Progenitor cell of endocrine pancreas (in vitro differentiated cells): Measurements from ENCODE around the gene GSG1. TPM values are rescaled to one million over a fixed set of nuclear protein-coding genes. Genes with fewer than 3 reads are reported as not detected.
A peak's percentile ranks its signal among the peaks of the same experiment; 100 is the strongest.
"Not testable (repeated sequence)": the region's sequence is repeated elsewhere in the genome, so short reads cannot be mapped to it uniquely, and the experiment has no call there.

Experiments used
- DNase-seq: peaks from one replicate; pipeline ENCODE4 v3.0.0; 2021; ENCODE audit warnings: low spot score; ENCODE audit not compliant: unreplicated experiment
- H3K27ac Mint-ChIP-seq: 2 replicates; pipeline ENCODE4 v1.8.0; 2021; ENCODE audit warnings: mild to moderate bottlenecking, moderate library complexity, mixed read lengths
- H3K27me3 Mint-ChIP-seq: 2 replicates; pipeline ENCODE4 v1.8.0; 2021; ENCODE audit warnings: mixed read lengths
- H3K36me3 Mint-ChIP-seq: 2 replicates; pipeline ENCODE4 v1.8.0; 2022; ENCODE audit warnings: mixed read lengths; ENCODE audit not compliant: insufficient read depth
- H3K4me1 Mint-ChIP-seq: 2 replicates; pipeline ENCODE4 v1.8.0; 2021; ENCODE audit warnings: low read depth, mixed read lengths
- H3K4me3 Mint-ChIP-seq: 2 replicates; pipeline ENCODE4 v1.8.0; 2021; ENCODE audit warnings: low read depth, mild to moderate bottlenecking, moderate library complexity, mixed read lengths
- H3K9me3 Mint-ChIP-seq: 2 replicates; pipeline ENCODE4 v1.8.0; 2021; ENCODE audit warnings: low read depth, mixed read lengths
- total RNA-seq: library from RNA; stranded (reverse); gene quantifications from 2 replicates; pipeline ENCODE4 v1.2.1, GENCODE V29; 2021
- TF ChIP-seq, protein P1 (sequence below): fragments of 200-600 bp; sonication (generic); IDR thresholded peaks from one replicate; pipeline ENCODE4 v1.5.0; 2021; ENCODE audit warnings: antibody characterized with exemption, mild to moderate bottlenecking; ENCODE audit not compliant: unreplicated experiment

The GSG1 gene
- total RNA-seq, 1 donor from 2014 or later = 0.46 TPM

GRCh38 chr12:13085968-13086686 is 17.3 kb downstream of the GSG1 start:
- DNase-seq = no peak
- Mint-ChIP-seq H3K4me3 (no peak overlapping the region), H3K36me3 (peaks cover 6% of the 10 kb centered on the region), H3K4me1 (no peaks in the 10 kb centered on the region), H3K9me3 (no peaks in the 10 kb centered on the region), H3K27ac (no peak overlapping the region), H3K27me3 (peaks cover 11% of the 10 kb centered on the region)
- TF ChIP-seq, protein P1, sequence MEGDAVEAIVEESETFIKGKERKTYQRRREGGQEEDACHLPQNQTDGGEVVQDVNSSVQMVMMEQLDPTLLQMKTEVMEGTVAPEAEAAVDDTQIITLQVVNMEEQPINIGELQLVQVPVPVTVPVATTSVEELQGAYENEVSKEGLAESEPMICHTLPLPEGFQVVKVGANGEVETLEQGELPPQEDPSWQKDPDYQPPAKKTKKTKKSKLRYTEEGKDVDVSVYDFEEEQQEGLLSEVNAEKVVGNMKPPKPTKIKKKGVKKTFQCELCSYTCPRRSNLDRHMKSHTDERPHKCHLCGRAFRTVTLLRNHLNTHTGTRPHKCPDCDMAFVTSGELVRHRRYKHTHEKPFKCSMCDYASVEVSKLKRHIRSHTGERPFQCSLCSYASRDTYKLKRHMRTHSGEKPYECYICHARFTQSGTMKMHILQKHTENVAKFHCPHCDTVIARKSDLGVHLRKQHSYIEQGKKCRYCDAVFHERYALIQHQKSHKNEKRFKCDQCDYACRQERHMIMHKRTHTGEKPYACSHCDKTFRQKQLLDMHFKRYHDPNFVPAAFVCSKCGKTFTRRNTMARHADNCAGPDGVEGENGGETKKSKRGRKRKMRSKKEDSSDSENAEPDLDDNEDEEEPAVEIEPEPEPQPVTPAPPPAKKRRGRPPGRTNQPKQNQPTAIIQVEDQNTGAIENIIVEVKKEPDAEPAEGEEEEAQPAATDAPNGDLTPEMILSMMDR = no peak

DNA sequence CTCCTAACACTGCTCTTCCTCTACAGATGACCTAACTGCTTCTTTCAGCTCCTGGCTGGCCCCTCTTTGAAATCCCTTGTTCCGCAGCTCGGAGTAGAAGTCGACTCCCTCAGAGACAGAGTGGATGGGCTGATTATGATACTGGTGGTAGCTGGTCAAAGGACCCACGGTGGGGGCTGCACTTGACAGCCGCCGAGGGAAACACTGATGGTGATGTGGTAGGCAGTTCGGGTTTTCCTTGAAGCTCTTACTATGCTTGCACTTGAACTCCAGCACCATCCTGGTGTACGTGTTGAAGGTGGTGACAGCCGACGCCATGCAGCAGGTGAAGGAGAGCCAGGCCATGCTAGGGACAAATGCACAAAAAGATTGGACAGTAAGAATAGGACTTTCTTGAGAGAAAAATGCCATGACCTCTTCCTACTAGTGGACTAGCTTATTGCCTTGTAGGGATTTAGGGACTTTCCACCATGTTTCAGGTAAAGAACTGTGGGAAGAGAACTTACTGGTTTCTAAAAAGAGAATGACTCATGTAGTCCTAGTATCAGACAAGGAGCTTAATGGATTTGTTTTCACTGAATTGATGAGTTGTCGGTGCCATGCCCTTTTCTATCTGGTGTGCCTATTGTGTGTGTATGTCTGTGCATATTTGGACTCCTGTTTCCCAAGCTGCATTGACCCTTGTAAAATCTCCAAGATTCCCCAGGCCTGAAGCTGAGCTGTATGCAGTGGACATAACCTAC is 18.4 kb downstream of the GSG1 start:
- Mint-ChIP-seq H3K36me3 (peaks cover 14% of the 10 kb centered on the region), H3K27me3 (peaks cover 11% of the 10 kb centered on the region), H3K9me3 (no peaks in the 10 kb centered on the region), H3K27ac (no peak overlapping the region), H3K4me3 (no peak overlapping the region), H3K4me1 (no peaks in the 10 kb centered on the region)
- no peak for DNase-seq
- TF ChIP-seq, protein P1 = no peak

- peaks cover 23% of the 10 kb centered on the region for H3K36me3 Mint-ChIP-seq
- H3K4me1 Mint-ChIP-seq, H3K9me3 Mint-ChIP-seq, H3K27ac Mint-ChIP-seq, H3K4me3 Mint-ChIP-seq, H3K27me3 Mint-ChIP-seq, DNase-seq: not testable (repeated sequence)
Observed at GRCh38 chr12:13083638-13084037, 19.8 kb downstream of the GSG1 start.

DNA sequence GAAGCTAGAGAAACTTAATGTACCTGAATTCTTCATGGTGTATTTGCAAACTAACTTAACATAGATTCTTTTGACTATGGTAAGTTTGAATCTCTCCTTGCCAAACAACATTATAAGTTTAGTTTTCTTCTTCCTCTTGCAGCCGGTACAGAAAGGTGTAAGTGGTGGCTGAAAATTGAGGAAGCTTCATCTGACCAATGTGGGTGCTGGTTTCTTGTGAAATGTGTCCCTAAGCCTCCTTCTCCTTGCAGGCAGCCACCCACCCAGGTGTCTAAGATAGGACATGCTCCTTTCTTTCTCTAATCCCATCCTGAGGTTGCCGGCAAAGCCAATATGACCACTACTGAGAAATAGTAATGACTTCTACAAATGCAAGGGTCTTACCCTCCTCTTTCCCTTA is 20.6 kb downstream of the GSG1 start:
- Mint-ChIP-seq H3K9me3 (no peaks in the 10 kb centered on the region), H3K4me1 (no peaks in the 10 kb centered on the region), H3K27me3 (peaks cover under 1% of the 10 kb centered on the region), H3K36me3 (peaks cover 27% of the 10 kb centered on the region), H3K4me3 (no peak overlapping the region), H3K27ac (no peak overlapping the region)
- TF ChIP-seq, protein P1 = no peak
- no peak for DNase-seq

DNA sequence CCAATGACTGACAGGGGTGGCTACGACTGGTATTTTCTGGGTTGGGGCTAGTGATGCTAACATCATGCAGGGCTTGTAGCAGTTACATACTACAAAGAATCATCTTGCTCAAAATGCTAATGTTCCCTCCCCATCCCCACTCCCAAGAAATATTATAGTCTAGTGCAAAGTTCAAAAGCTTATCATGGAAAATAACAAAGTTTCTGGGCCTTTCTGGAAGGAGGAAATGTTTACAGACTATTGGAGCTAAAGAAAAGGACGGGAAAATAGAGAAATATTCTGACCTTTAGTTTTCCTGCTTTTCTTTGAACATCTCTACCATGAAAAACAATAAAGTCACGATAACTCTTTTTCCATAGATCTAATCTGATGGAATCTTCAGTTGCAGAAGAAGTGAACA is 23.2 kb downstream of the GSG1 start:
- Mint-ChIP-seq H3K36me3 (peaks cover 37% of the 10 kb centered on the region), H3K9me3 (no peaks in the 10 kb centered on the region), H3K4me3 (no peak overlapping the region), H3K27ac (no peak overlapping the region), H3K4me1 (no peaks in the 10 kb centered on the region), H3K27me3 (no peaks in the 10 kb centered on the region)
- no peak for DNase-seq
- TF ChIP-seq, protein P1 = no peak

GRCh38 chr12:13079440-13079906 is 24.0 kb downstream of the GSG1 start:
- no peaks in the 10 kb centered on the region for H3K9me3 Mint-ChIP-seq
- H3K36me3 Mint-ChIP-seq = peaks cover 33% of the 10 kb centered on the region
- DNase-seq = no peak
- no peaks in the 10 kb centered on the region for H3K27me3 Mint-ChIP-seq
- H3K4me1 Mint-ChIP-seq = no peaks in the 10 kb centered on the region
- H3K27ac Mint-ChIP-seq = no peak overlapping the region
- TF ChIP-seq, protein P1 = peak; percentile 28
- no peak overlapping the region for H3K4me3 Mint-ChIP-seq
